GM21737 (cell line): ENCODE results near the gene DPEP2.
"Not testable (repeated sequence)": the region's sequence is repeated elsewhere in the genome, so short reads cannot be mapped to it uniquely, and the experiment has no call there.

Experiments used
- ATAC-seq: cut with Tn5 transposase; IDR thresholded peaks from one replicate; pipeline ENCODE4 v1.9.1; 2021; ENCODE audit warnings: mild to moderate bottlenecking, moderate library complexity; ENCODE audit not compliant: unreplicated experiment

The DPEP2 gene

GRCh38 chr16:67977469-67978227, 21.6 kb downstream of the DPEP2 start:
- ATAC-seq: no peak

GRCh38 chr16:67977005-67977404, 22.3 kb downstream of the DPEP2 start:
- no peak for ATAC-seq

GRCh38 chr16:67976205-67976604, 23.1 kb downstream of the DPEP2 start:
- ATAC-seq: no peak

- ATAC-seq: no peak
Measured at GRCh38 chr16:67975321-67976105, 23.8 kb downstream of the DPEP2 start.

GRCh38 chr16:67972285-67972684, 27.0 kb downstream of the DPEP2 start:
- ATAC-seq: not testable (repeated sequence)

- ATAC-seq: no peak
Measured at GRCh38 chr16:67971111-67971510, 28.2 kb downstream of the DPEP2 start.

GRCh38 chr16:67969254-67970039, 29.8 kb downstream of the DPEP2 start:
- no peak for ATAC-seq

- peak; percentile 81 for ATAC-seq
Measured at GRCh38 chr16:67968400-67969253, 30.7 kb downstream of the DPEP2 start, which contains the start of gene SLC12A4. TSS of gene SLC12A4 (minus strand) at chr16:67968637. CDS start at chr16:67968553, 84 bp downstream.

- ATAC-seq: no peak
Measured at GRCh38 chr16:67967958-67968399, 31.3 kb downstream of the DPEP2 start.

GRCh38 chr16:67967183-67967957, 31.9 kb downstream of the DPEP2 start:
- ATAC-seq: peak; percentile 10

DNA sequence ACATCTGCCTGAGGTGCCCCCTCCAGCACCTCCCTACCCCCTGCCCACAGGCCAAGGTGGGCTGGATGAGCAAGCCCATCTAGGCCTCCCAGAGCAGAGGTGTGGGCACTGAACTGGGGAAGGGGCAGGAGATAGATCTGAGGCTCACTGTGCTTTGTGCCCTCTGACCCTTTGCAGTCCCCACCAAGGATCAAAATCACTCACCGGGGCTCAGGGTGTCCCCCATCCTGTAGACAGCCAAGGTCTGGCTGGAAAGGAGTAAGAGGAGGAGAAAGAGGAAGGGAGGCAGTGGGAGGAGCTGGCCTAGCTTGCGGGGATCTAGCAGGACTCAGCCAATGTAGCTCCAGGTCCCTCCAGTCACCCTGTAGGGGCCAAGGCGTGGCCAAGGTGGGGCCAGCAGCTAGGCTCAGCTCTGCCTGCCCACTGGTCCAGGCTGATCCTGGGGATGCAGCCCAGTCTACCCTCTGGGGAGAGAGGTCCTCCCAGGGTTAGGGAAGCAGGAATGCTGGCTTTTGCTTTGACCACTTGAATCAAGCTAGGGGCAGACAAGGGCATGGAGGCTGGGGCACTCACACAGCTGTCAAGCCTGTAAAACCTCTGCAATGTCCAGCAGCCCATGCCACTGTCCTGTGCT, 32.6 kb downstream of the DPEP2 start:
- ATAC-seq: no peak

DNA sequence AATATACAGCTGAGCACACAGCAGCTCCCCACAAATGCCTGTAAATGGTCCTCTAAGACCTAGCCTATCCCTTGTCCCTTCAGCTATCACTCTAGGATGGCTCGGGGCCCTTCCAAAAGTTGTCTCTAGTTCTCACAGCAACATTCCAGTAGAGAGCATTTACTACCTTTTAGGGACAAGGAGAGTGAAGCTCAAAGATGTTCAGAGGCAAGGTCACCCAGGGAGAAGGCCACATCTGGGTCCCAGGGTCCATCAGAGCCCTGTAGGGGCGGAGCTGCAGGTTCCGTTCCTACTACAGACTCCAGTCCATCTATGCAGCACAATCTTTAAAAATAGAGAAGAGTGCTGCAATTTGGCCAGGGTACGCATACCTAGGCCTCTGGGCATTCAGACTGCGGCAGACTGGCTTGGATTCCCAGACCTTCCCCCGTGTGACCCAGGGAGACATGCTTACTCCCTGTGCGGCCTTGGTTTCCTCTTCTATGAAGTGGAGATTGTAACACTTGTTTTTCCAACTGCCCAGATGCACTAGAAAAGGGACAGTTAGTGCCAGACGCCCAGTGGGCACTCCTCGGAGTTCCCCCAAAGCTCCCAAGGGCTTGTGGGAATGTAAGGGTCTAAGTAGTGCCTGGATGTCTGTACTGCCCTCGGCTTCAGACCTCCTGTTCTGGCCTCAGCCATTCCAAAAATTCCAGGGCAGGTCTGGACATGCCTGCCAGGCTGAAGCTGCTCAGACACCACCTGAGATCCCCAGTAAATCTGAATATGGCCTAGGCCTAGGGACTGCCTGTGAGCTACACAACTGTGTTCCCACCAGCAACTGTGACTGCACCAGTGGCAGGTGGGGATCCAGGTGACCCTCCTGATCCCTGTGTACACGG, 33.4 kb downstream of the DPEP2 start:
- ATAC-seq: no peak

- no peak for ATAC-seq
Measured at GRCh38 chr16:67964477-67965131, 34.7 kb downstream of the DPEP2 start.

DNA sequence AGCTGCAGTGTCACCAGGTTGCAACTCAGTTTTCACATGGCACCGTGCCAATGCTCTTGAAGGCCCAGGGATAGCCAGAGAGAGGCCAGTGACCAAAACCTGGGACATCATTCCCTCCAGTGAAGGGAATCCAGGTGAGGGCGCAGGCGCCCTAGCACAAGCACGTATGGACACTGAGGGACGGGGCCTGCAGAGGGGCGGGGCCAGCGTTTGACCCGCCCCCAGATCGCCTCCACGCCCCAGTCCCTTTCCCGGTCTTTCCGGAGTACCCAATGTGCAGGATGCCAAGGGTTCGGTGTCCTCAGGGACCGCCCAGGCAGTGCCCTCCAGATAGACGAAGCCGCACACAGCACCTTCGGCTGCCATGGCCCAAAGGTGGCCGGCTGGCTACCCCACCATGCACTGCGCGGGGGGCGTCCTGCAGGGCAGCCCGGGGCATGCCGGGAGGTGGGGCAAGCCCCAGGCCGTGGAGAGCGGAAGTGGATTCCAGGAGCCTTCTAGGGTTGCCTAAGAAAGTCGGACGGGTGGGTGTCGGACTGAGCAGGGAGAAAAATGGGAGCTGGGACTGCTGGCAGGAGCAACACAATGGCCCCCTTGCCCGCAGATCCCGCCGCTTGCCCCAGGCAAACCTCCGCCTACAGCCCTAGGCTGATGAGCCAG, 35.5 kb downstream of the DPEP2 start:
- no peak for ATAC-seq

- no peak for ATAC-seq
Measured at GRCh38 chr16:67963292-67963661, 36.0 kb downstream of the DPEP2 start.

- ATAC-seq: no peak
Measured at GRCh38 chr16:67962135-67962534, 37.1 kb downstream of the DPEP2 start.

GRCh38 chr16:67961551-67961957, 37.7 kb downstream of the DPEP2 start:
- no peak for ATAC-seq
